Stimulated activated CD4-positive, alpha-beta T cell treated with anti-CD3 and anti-CD28 coated beads, Interleukin-1b, Interleukin-23, amount 100 ng/mL, for 4 hours (primary cell): ENCODE data around the gene GABARAPL1.
A peak's percentile ranks its signal among the peaks of the same experiment; 100 is the strongest.
"Not testable (repeated sequence)": the region's sequence is repeated elsewhere in the genome, so short reads cannot be mapped to it uniquely, and the experiment has no call there.

Experiments
- DNase-seq, 2 donors: peaks; one replicate each; pipeline ENCODE4 v3.0.0-alpha.2; 2020; ENCODE audit warnings: low read depth in 2 of 2

GABARAPL1 gene

DNA sequence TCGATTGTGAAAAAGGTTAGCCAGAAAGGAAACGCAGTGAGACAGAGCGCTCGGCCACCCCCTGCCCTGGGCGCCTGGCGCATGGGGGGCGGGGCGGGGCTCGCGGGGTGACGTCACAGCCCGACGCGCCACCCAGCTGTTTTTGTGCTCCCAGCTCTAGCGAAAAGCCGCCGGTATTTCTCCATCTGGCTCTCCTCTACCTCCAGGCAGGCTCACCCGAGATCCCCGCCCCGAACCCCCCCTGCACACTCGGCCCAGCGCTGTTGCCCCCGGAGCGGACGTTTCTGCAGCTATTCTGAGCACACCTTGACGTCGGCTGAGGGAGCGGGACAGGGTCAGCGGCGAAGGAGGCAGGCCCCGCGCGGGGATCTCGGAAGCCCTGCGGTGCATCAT, at the start of gene GABARAPL1:
Gene GABARAPL1 (plus strand): TSS at position 139 of the 393 bp plus-strand sequence. CDS start 253 bp downstream, at position 392.
- peak; percentile 68 to 69 for DNase-seq

DNA sequence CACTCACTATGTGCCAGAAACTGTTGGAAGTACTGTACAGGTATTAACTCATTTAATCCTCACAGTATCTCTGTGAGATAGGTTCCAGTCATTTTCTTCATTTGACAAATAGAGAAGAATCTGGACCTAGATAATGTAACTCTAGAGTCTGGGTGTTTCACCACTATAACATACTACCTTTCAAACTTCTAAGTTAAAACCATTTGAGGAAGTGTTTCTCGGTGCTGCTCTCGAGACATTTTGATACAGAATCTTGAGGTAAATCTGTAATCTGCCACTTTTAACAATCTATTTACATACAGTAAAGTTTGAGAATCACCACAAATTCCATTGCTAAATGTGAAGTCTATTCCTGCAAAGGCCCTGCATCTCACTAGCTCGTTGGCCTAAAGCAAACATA, 49.6 kb upstream of the GABARAPL1 start:
- DNase-seq, result no peak

DNA sequence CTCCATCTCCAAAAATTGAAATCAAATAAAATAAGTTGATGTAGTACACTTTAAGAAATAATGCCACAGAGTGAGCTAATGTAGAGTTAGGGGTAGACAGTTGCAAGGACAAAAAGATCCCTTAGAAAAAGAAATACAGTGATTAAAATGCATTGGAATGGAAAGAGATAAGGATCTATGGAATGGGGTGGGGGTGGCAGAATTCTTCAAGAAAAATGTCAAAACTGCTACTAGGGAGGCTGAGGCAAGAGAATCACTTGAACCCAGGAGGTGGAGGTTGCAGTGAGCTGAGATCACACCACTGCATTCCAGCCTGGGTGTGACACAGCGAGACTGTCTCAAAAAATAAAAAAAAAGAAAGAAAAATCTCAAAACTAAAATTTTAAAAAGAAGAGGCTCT, 47.3 kb upstream of the GABARAPL1 start:
- DNase-seq, result no peak

DNA sequence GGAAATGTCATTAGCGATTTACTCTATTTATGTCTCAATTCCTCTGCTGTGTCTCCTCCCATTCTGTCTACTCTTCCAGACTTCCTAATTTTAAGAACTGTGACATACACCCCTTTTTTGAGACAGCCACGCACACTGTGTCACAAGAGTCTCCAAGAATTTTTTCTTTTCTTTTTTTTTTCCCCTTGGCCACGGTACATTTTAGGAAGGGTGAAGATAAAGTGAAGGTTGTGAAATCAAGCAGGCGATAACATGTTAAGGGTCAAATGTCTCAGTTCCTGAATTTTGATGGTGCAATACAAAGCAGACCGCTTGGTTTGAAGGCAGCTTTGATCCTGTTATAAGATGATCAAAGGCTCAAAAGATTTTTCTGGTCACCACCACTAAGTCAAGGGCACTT, 45.1 kb upstream of the GABARAPL1 start:
- no peak for DNase-seq

DNA sequence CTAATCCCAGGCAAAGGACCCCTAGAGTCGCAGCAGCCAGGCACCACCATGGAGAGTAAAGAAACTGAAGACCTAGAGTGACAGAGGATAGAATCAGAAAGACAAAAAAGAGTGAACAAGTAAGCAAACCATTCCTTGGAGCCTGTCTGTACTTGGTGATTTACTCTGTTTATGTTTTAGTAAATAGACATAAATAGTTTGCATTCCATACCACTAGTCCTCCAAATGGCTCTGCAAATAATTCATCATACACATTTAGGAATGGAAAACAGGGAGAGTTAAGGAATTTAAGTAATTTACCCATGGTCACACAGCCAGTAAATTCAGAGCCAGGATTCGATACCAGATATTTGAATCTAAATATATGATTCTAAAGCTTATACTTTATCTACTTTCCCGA, 43.6 kb upstream of the GABARAPL1 start:
- no peak for DNase-seq

DNA sequence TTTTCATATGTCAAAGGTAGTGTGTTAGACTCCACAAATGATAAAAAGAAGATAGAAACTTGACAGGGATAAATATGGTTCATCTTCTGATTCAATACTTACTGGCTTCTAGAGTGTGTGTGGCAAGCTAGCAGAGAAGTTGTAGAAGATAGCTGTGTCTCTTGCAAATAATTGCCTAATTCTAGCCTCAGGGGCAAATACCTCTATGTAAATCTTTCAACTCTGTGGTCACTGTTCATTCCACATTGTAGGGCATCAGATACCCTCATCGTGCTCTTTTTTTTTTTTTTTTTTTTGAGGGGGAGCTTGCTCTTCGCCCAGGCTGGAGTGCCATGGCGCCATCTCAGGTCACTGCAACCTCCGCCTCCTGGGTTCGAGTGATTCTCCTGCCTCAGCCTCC, 42.5 kb upstream of the GABARAPL1 start:
- no peak for DNase-seq

DNA sequence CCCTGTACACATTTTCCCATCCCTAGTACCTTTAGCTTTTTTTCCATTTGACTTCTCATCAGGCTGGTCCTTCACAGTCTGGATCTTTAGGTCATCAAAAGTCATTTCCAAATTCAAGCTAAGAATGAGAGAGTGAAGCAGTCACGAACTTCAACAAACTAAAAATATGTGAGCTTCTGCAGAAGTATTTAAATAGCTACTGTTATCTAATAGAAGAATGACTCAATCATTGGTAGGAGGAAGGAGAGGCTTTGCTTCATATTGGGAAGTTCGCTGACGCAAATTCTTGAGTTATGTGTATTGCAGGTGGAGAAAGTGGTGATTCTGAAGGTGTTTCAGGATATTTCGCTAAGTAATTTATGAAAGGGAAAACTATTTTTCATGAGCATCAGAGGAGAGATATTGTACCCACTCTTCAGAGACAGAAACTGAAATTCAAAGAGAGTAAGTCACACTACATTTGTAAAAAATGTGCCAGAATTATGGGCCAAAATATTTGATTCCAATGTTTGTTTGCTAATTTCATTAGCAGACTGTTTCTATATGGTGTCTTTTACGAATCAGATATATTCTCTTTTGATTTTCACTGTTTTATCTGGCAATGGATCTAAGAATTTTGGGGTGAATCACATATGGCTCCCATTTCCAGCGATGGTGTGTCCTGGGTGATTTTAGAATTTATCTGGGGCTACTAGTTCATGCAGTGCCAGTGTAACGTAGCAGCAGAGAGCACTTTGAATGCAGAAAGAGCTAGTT, 40.5 kb upstream of the GABARAPL1 start, which contains the start of gene OLR1:
Gene OLR1 (minus strand): TSS at position 160 of the 756 bp plus-strand sequence. CDS start 55 bp downstream, at position 105.
- no peak for DNase-seq

DNA sequence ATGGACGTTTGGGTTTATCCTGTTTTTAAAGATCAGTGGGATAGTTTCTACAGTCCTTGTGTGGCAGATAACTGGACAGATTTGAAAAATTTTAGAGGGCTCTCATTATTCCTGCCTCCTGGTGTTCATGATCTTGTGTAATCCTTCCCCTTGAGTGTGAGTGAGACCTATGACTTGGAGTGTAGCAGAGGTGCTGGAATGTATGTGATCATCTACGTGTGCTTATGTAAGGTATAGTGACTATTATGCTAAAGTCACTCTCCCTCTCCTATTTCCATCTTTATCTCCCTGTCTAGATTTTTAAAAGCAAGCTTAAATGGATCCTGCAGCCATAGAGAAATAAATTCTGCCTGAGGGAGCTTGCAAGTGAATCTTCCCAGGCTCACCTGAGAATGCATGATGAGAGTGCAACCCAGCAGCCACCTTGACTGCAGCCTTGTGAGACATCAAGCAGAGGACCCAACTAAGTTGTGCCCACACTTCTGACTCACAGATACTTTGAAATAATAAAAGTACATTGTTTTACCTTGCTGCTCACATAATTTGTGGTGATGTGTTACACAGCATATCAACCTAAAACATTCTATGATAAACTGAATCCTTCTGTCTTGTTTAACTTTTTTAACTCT, 37.6 kb upstream of the GABARAPL1 start:
- DNase-seq, result no peak

DNA sequence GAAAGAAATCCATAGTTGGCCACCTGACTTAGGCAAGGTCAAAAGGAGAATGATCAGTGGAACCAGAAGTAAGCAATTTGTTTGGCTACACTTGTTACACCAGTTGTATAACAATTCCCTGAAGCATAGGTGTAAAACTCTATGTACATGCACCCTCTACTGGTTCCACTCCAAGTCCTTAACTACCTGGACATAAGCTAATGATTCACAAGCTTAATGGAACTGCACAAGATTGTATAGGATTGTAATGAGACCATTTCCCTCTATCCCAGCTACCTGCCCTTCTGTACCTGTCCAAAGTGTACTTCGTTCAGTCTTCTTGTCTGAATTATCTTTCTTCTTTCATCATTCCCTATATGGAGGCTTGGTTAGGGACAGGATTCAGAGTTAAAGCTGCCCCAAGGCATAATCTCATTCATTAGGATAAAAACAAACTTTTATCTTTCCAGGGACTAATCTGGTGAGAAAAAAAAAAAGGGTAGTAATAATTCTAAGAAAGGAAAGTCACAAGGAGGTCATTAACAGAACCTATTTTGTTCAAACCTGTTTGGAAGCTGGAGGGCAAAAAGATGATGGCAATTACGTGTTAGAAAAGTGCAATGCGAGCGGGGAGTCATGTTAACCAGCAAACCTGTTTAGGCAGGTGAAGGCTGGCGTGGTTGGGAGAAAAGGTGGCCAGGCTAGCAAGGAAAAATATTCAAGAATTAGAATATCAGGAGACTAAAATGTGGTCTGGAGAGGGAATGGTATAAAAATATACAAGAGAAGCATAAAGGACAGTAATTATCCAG, 36.6 kb upstream of the GABARAPL1 start:
- no peak for DNase-seq

DNA sequence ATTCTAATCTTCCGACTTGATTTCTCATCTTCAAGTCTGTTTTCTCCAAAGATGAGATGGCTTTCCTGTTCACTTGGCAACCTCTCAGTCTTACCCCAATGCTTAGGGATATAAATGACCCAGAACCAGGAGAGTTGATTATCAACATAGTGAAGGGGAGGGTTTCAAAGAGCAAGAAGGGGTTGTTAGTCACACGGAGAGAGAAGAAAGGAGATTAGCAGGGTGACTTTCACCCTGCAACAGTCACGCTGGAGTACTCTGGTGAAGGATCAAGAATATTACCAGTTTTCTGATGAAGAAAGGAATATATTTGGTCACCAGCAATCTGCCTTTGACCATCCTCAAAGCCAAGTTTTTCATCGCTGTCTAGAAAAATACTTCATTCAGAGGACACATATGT, 33.9 kb upstream of the GABARAPL1 start, which contains the start of gene TMEM52B:
Gene TMEM52B (plus strand): TSS at position 212 of the 400 bp plus-strand sequence. CDS start 543 bp downstream, outside the sequence.
- no peak for DNase-seq

DNA sequence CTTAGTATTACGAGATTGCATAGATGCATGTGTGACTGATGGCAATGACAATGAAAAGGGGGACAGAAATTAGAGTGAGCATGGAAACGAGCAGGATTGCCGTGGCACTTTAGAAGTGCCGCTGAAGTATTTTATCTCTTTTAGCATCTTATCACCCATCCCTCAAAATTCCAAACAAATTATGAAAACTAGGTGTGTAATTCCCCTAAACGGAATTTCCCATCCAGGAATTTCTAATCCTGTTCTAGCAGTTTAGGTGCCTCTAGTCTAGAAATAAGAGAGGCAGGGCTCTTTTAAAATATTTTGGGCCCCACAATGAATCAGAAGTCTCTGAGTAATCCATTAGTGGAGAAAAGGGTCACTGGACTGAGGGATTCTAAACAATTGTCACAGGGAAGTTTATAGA, 32.9 kb upstream of the GABARAPL1 start:
- no peak for DNase-seq

DNA sequence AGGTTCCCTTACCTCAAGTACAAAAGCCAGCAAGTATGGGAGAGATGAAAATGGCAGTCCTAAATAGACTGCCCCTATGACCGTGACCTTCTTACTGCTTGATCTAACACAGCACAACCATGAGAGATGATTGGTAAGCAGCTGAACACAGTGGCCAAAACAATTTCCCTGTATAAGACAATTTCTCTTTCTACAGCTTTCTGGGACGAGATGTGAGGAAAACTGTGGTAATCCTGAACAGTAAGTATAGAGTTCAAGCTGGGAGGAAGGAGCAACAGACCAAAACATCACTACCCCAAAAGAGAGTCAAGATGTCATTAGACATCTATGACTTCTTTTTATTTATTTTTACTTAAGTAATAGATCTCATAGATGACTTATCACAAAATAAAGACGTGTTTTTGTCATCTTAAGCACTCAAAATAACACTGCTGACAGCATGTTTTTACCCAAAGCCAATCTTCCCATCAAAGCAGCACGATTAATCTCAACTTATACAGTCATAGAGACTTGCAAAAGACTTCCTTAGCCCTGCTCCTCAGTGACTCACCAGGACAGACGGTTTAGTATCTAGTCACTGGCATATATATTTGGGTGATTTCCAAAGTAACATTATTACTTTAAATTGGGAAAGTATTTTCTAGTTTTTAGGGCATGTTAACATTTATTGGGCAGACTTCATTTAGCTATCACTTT, 30.2 kb upstream of the GABARAPL1 start:
- no peak for DNase-seq

DNA sequence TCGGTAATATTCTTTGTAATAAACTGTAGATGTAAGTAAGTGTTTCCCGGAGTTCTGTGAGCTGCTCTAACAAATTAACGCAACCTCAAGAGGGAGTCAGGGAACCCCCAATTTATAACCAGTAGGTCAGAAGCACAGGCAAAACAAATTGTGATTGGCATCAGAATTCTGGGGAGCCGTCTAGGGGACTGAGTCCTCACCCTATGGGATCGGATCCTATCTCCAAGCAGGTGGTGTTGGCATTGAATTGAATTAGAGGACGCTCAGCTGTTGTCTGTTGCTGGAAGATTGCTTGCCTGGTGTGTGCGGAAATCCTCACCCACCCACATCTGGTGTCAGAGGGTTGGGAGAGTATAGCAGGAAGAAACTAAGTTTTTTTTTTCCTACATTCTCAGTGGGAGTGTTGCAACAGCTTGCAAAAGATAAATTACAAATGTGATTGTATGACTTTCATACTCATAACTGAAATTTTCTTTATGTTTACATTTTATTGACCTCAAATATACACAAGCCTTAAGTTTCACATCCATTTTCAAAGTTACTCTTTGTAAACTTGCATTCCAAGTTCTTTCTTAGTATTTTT, 28.3 kb upstream of the GABARAPL1 start:
- DNase-seq, result no peak

DNA sequence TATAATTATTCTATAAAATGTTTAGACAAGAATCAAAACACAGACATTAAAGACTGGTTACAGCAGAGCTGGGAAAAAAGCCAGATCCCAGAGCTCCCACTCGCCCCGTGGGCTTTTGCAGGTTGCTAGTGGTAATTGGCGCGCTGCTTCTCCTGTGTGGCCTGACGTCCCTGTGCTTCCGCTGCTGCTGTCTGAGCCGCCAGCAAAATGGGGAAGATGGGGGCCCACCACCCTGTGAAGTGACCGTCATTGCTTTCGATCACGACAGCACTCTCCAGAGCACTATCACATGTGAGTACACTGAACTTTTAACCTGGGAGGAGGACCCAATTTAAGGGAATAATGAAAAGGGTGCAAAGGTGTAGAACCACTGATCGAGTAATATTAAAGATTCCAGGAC, 26.4 kb upstream of the GABARAPL1 start:
- DNase-seq, result no peak

DNA sequence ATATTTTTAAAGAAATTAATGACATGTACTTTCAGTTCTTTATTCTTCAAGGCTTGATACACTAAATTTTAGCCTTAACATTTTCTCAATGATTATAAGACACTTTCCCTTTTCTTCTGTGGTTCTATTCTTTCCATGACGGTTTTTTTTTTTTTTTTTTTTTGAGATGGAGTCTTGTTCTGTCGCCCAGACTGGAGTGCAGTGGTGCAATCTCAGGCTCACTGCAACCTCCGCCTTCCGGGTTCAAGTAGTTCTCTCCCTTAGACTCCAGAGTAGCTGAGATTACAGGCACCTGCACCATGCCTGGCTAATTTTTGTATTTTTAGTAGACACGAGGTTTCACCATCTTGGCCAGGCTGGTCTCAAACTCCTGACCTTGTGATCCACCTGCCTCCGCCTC, 25.7 kb upstream of the GABARAPL1 start:
- not testable (repeated sequence) for DNase-seq

DNA sequence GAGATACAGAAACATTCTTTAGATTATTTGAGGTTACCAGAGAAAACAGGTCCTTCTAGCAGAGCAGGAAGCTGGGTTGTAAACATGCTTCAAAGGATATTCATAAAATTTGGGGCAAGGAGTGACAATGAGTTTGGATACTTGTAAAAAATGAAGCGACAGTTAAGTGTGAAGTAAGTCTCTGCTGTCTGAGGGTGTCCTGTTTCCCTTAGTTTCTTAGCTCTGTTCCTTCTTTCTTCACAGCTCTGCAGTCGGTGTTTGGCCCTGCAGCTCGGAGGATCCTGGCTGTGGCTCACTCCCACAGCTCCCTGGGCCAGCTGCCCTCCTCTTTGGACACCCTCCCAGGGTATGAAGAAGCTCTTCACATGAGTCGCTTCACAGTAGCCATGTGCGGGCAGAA, 23.0 kb upstream of the GABARAPL1 start:
- DNase-seq, result no peak

DNA sequence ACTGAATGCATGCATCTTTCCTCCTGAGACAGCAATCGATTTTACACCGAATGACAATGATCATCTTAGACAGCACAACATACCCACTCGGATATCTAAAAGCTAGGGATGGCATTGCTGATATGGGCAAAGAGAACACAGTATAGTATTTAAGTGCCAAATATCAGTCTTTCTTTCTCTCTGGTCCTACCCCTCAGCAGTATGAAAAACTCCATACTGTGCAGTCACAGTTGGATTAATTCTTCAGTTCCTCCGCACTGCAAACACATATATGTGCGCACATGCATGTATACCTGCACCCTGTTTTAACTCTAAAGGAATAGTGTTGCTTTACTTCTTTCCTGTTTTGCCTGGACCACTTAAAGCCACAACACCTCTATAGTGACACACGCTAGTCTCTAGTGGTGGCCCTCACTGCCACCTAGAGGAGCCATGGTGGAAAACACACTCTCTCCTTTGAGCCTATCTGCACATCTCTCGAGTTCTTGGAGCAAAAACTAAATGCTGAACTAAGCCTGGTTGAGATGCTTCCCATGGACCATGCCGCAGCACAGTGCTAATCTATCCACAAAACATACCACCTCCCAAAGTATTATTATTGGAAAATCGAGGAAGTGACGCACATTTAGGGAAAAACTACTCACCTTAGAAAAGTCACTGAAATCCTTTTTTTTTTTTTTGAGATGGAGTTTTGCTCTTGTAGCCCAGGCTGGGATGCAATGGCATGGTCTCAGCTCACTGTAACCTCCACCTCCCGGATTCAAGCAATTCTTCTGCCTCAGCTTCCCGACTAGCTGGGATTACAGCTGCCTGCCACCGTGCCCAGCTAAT, 21.9 kb upstream of the GABARAPL1 start:
- peak in 1 of 2 donors; percentile 22 for DNase-seq

DNA sequence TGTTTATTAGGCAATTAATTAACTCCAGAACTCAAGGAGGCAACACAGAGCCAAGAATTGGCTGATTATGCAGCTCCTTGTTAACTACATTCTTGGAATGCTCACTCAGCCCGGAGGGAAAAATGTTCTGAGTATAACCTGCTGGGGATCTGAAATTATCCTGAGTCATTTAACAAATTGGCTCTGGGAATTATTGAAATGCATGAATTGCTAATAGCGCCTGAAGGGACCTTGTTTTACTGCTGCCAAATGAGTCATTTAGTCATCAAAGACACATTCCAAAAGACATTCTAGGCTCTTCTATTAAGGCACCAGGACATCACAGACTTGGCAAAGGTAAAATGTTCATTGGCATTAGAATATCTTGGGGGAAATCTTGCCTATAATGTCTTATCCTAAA, 20.8 kb upstream of the GABARAPL1 start:
- DNase-seq, result no peak

DNA sequence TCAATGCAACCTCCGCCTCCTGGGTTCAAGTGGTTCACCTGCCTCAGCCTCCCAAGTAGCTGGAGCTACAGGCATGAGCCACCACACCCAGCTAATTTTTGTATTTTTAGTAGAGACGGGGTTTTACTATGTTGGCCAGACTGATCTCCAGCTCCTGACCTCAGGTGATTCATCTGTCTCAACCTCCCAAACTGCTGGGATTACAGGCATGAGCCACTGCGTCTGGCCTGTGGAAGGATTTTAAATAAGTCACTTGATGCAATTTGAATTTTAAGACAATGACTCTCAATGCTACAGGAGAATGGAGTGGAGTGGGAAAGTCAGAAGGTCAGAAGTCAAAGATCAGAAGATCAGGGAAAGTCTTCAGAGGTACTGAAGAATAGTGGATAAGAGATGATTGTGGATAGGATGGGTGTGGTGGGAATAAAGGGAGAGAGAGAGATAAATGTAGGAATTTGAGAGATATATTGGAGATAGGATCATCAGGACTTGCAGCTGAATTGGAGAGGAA, 18.5 kb upstream of the GABARAPL1 start:
- no peak for DNase-seq

DNA sequence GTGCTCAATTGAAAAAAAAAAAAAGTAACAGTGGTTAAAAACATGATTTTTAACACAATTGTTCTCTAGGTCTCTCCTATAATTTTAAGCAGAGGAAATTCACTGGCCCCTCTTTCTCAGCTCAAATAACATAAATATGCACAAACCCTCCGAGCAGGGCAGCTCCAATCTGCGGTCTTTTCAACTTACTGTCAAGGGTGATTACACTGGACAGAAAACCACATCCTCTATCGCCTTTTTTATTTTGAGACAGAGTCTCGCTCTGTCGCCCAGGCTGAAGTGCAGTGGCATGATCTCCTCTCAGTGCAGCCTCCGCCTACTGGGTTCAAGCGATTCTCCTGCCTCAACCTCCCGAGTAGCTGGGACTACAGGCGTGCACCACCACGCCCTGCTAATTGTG, 16.5 kb upstream of the GABARAPL1 start:
- no peak for DNase-seq
